Stimulated activated CD8-positive, alpha-beta memory T cell treated with anti-CD3 and anti-CD28 coated beads, Interleukin-12 subunit alpha, Interleukin-12 subunit beta, amount 100 ng/mL, for 1 hour (primary cell): ENCODE results near the gene OCEL1.

Source experiments
- DNase-seq: peaks from one replicate; pipeline ENCODE4 v3.0.0-alpha.2; 2020; ENCODE audit warnings: low read depth

The OCEL1 gene

GRCh38 chr19:17210296-17210695, 15.7 kb upstream of the OCEL1 start:
- no peak for DNase-seq

DNA sequence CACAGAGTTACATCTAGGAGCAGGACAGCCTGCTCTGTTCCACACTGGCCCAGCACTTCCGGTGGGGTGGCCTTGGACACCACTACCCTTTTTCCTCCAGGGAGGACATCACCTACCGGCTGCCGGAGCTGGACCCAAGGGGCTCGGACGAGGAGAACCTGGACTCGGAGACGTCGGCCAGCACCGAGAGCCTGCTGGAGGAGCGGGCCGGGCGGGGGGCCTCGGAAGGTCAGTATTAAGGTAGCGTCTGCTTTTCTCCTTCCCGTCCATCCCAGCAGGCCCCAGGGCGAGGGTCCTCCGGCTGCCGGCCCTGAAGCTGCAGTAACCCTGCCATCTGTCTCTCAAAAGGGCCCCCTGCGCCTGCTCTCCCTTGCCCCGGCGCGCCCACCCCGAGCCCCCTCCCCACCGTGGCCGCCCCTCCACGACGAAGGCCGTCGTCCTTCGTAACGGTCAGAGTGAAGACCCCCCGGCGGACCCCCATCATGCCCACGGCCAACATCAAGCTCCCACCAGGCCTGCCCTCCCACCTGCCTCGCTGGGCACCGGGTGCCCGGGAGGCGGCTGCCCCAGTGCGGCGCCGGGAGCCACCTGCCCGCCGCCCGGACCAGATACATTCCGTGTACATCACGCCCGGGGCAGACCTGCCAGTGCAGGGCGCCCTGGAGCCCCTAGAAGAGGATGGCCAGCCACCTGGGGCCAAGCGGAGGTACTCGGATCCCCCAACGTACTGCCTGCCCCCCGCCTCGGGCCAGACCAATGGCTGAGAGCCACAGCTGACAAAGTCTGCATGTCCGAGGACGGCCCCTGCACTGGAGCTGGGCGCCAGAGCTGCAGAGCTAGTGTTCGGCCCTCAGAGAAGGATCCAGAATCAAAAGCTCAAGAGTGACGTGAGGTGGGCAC, 14.2 kb upstream of the OCEL1 start:
- DNase-seq, result no peak

- DNase-seq, result no peak
These were observed 12.7 kb upstream of the OCEL1 start for GRCh38 chr19:17213334-17213733.

GRCh38 chr19:17214508-17215126, 11.4 kb upstream of the OCEL1 start:
- no peak for DNase-seq

- DNase-seq, result peak; percentile 76
These were observed 10.7 kb upstream of the OCEL1 start, which contains the start of gene USE1 for GRCh38 chr19:17215127-17215971. USE1 (plus strand) TSS chr19:17215357; CDS start chr19:17215406, 49 bp downstream.

DNA sequence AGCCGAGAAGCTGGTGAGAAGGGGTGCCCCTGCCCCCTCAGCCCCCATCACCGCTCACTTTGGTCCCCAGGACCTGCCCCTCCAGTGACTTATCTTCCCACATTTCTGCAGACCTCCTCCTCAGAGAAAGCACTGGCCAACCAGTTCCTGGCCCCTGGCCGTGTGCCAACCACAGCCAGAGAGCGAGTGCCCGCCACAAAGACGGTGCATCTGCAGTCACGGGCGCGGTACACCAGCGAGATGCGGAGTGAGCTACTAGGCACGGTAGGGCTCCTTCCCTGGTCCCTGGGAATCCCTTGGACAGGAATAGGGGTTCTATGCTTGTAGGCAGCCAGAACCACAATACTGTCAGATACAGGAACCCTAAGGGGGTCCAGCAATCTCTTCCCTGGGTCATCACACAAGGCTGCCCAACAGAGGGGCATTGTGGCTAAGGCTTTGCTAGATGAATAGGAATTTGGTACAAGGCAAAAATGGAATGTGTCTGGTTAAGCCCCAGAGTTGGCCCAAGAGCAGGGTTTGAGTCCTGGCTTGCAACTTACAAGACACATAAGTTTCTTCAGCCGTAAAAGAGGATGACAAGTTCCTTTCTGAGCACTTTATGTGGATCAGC, 9.9 kb upstream of the OCEL1 start:
- no peak for DNase-seq

GRCh38 chr19:17219286-17219685, 6.7 kb upstream of the OCEL1 start:
- DNase-seq, result no peak

DNA sequence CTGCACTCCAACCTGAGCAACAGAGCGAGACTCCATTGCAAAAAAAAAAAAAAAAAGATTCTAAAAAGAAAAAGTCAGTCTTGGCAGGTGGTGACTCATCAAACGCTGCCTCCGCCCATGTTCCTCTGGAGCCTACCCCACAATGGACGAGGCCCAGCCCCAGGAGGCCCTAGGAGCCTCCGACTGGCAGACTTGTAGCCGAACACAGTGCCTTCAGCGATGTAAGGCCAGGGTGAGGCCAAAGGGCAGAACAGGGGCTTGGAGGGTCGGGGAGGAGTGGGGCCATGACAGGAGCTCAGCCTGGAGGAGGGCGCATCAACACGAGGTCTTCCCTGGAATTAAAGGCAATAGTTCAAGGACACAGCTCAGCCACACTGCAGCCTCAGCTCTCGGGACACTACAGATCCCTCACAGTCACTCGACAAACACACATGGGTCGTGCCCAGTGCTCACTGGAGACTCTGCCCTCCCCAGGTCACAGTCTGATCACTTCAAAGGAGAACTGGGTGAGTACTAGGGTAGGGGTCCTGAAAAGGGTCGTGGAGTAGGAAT, 5.7 kb upstream of the OCEL1 start:
- DNase-seq, result no peak

- DNase-seq, result no peak
These were observed 973 bp upstream of the OCEL1 start for GRCh38 chr19:17225053-17225452.

DNA sequence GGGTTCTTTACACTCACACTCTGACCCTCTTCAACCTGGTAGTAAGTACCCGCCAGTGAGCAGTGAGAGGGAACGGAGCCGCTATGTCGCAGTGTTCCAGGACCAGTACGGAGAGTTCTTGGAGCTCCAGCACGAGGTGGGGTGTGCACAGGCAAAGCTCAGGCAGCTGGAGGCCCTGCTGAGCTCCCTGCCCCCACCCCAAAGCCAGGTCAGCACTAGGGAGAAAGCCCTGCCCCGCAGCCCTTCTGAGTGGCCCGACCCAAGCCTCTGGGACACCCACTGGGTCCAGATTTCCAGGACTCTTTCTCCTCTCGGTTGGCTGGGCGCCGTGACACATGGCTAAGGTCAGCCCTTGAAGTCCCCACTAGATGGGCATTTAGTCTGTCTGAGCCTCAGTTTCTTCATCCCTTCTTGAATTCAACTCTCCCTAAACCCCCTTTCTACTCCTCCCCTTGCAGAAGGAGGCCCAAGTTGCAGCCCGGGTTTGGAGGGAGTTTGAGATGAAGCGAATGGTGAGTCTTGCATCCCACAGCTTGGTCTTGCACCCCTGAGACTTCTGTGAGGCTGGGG, 1.9 kb downstream of the OCEL1 start:
- no peak for DNase-seq

- DNase-seq, result no peak
These were observed 3.9 kb downstream of the OCEL1 start for GRCh38 chr19:17229890-17230289.

GRCh38 chr19:17232258-17232657, 6.2 kb downstream of the OCEL1 start:
- DNase-seq, result no peak

GRCh38 chr19:17234911-17235299, 8.9 kb downstream of the OCEL1 start:
- DNase-seq, result no peak

DNA sequence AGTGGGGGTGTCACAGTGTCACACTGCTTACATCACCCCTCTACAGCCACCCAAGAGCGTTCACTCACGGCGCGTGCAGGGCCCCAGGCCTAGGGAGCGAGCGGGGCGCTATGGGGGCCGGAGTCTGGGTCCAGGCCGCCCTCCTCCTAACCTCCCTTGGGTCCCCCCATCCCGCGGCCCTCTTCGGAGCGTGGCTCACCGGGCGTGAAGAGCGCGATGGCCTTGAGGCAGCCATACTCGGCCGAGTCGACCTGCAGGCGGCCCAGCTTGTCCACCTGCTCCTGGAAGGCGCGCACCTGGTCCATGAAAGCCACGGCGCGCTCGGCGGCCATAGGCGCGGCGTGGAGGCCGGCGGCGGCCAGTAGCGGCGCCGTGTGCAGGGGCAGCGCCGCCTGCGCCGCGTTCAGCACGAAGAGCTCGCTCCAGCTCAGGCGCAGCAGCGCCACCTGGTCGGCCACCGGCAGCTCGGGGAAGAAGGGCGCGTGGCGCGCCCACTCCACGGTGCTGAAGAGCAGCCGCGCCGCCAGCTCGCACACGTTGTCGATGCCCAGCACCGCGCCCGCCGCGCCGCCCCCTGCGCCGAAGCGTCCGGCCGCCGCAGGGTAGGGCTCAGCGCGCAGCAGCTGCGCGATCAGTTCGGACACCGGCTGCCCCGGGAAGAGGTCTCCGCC, 9.4 kb downstream of the OCEL1 start:
- DNase-seq, result peak; percentile 60

DNA sequence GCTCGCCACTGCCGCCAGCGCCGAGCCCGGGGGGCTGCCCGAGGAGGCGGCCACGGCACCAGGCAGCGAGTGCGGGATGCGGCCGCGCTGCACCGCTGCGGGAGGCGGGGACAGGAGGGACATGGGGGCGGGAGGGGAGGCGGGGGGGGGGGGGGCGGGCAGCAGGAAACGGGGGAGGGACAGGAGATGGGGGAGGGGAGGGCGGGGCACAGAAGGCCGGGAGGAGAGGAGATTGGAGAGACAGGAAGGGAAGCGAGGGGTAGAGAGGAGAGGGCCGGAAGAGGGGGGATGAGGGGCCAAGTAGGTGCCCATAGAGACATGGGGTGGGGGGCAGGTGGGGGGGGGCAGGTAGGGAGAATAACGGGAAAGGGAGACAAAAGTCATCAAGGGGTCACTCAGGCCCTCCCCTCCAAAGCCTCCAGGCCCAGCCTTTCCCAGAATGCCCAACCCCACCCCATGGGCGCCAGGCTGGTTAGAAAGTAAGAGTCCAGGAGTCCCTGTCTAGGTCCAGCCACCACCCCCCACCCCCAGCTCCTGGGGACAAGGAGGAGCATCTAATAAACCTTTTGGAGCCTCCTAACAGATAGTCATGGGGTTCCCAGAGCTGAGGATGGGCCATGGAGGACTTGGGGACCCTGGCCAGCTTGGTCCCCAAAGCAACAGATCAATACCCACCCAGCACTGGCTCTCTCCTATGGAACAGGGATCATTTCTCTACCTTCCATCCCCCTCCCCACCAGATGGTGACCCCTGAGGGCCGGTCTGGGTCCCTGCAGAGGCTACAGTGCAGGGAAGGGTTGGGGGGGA, 10.1 kb downstream of the OCEL1 start:
- no peak for DNase-seq

GRCh38 chr19:17236811-17237543, 11.0 kb downstream of the OCEL1 start:
- DNase-seq, result no peak

- no peak for DNase-seq
These were observed 12.0 kb downstream of the OCEL1 start for GRCh38 chr19:17237747-17238706.
